ENCODE measurements around the gene KCNIP1.

The KCNIP1 gene

GRCh38 chr5:170614065-170614490, 110.3 kb downstream of the KCNIP1 start:
- no peak for DNase-seq (ENCODE audit: low read depth in 2 of 2)
- H3K4me3 ChIP-seq (replicated peaks in 1 of 2; ENCODE audit: low read depth in 2 of 2, low read length in 2 of 2), result no peak overlapping the region
- no peak for TF ChIP-seq CTCF (IDR thresholded peaks at IDR 0.05; ENCODE audit: low read depth, low read length)

DNA sequence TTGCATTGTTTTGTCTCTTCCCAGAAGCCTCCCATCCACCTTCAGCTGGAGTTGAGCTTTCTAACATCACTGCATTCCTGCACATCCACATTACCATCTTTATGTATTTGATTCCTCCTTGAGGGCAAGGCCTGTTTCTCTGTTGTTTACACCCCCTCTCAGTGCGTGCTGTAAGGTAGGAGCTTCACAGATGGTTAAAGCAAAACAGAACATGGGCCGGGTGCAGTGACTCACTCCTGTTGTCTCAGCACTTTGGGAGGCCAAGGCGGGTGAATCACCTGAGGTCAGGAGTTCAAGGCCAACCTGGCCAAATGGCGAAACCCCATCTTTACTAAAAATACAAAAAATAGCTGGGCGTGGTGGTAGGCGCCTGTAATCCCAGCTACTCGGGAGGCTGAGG, 110.9 kb downstream of the KCNIP1 start:
- no peak for TF ChIP-seq CTCF (IDR thresholded peaks at IDR 0.05; ENCODE audit: low read depth, low read length)
- no peak overlapping the region for H3K4me3 ChIP-seq (replicated peaks in 1 of 2; ENCODE audit: low read depth in 2 of 2, low read length in 2 of 2)
- DNase-seq (ENCODE audit: low read depth in 2 of 2), result peak in 1 of 2 donors; percentile 64

- no peak overlapping the region for H3K4me3 ChIP-seq (replicated peaks in 1 of 2; ENCODE audit: low read depth in 2 of 2, low read length in 2 of 2)
- no peak for TF ChIP-seq CTCF (IDR thresholded peaks at IDR 0.05; ENCODE audit: low read depth, low read length)
- no peak for DNase-seq (ENCODE audit: low read depth in 2 of 2)
These were observed 114.0 kb downstream of the KCNIP1 start for GRCh38 chr5:170617533-170618490.

- no peak for TF ChIP-seq CTCF (IDR thresholded peaks at IDR 0.05; ENCODE audit: low read depth, low read length)
- no peak overlapping the region for H3K4me3 ChIP-seq (replicated peaks in 1 of 2; ENCODE audit: low read depth in 2 of 2, low read length in 2 of 2)
These were observed 116.0 kb downstream of the KCNIP1 start for GRCh38 chr5:170619869-170620268.

DNA sequence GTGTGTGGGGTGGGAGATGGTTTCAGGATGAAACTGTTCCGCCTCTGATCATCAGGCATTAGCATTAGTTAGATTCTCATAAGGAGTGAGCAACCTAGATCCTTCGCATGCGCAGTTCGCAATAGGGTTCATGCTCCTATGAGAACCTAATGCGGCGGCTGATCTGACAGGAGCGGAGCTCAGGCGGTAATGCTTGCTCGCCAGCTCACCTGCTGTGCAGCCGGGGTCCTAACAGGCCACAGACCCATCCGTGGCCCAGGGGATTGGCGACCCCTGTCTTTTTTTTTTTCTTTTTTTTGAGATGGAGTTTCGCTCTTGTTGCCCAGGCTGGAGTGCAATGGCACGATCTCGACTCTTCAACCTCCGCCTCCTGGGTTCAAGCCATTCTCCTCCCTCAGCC, 119.1 kb downstream of the KCNIP1 start:
- no peak overlapping the region for H3K4me3 ChIP-seq (replicated peaks in 1 of 2; ENCODE audit: low read depth in 2 of 2, low read length in 2 of 2)
- no peak for DNase-seq (ENCODE audit: low read depth in 2 of 2)
- TF ChIP-seq CTCF (IDR thresholded peaks at IDR 0.05; ENCODE audit: low read depth, low read length), result no peak

More at GRCh38 chr5:170619869-170620268, 116.0 kb downstream of the KCNIP1 start:
- no peak for DNase-seq (ENCODE audit: low read depth in 2 of 2)

DNA sequence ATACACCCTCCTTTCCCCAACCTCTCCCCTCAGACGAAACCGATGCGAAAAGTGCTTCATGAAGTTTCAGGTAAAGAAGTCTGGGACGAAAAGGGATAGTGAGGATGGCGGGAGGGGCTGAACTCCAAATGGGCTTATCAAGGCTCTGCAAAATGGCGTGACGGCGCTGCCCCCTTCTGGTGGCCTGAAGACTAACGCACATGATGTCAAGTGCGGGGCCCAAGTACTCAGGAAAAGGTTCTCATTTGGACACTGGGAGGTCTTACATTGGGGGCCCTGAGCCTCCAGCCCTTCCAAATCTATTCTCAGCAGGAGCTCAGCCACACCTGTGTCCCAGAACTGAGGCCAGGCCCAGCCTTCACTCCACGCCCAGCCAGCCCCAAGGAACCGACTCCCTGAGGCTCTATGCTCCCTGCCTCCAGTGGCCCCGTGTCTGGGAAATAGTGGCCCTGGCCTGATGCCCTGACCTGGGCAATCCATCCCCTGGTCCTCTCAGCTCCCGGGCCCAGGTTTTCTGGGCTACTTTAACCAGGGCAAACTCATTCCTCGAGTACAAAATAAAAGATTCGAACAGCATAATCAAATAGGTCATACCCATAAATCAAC, 119.9 kb downstream of the KCNIP1 start:
- peak; percentile 65 for TF ChIP-seq CTCF (IDR thresholded peaks at IDR 0.05; ENCODE audit: low read depth, low read length)
- DNase-seq (ENCODE audit: low read depth in 2 of 2), result peak; percentile 71 to 73
- H3K4me3 ChIP-seq (replicated peaks in 1 of 2; ENCODE audit: low read depth in 2 of 2, low read length in 2 of 2), result no peak overlapping the region
